HepG2 (cell line): ENCODE results near the gene EDEM3.

Experiments used
- ATF2 ChIP-seq: sonication (generic); formaldehyde crosslinking; IDR thresholded peaks from 2 replicates; pipeline ENCODE4 v1.4.0; 2020; ENCODE audit warnings: missing genetic modification reagents
- MAX ChIP-seq: IDR thresholded peaks from 2 replicates; pipeline ENCODE4 v1.6.1; 2012; ENCODE audit warnings: inconsistent platforms
- MXI1 ChIP-seq: IDR thresholded peaks from 3 replicates; pipeline ENCODE4 v1.6.1; 2012; ENCODE audit warnings: low read depth, low read length, inconsistent platforms, borderline replicate concordance
- RORA ChIP-seq: sonication (generic); formaldehyde crosslinking; IDR thresholded peaks from 2 replicates; pipeline ENCODE4 v1.5.0; 2020; ENCODE audit warnings: mild to moderate bottlenecking, missing genetic modification reagents, moderate library complexity
- SP140L ChIP-seq: sonication (generic); formaldehyde crosslinking; IDR thresholded peaks from 2 replicates; pipeline ENCODE4 v1.4.0; 2020; ENCODE audit warnings: missing genetic modification reagents, borderline replicate concordance
- ZFP36L1 ChIP-seq: sonication (generic); formaldehyde crosslinking; IDR thresholded peaks from 2 replicates; pipeline ENCODE4 v1.8.0; 2022; ENCODE audit warnings: mild to moderate bottlenecking, missing genetic modification reagents, moderate library complexity
- ZNF12 ChIP-seq: sonication (generic); formaldehyde crosslinking; IDR thresholded peaks from 2 replicates; pipeline ENCODE4 v1.5.0; 2020; ENCODE audit warnings: missing genetic modification reagents
- ZSCAN22 ChIP-seq: sonication (generic); formaldehyde crosslinking; IDR thresholded peaks from 2 replicates; pipeline ENCODE4 v1.4.0; 2020; ENCODE audit warnings: mild to moderate bottlenecking, missing genetic modification reagents

- TF ChIP-seq SP140L (CRISPR knock-in tag) (no peak), MXI1 (no peak), ZSCAN22 (CRISPR knock-in tag) (no peak), MAX (no peak), ZFP36L1 (CRISPR knock-in tag) (no peak), RORA (no peak), ZNF12 (CRISPR knock-in tag) (no peak), ATF2 (no peak)
Measured at GRCh38 chr1:184665360-184665759, 89.3 kb downstream of the EDEM3 start.
